ENCODE data around the gene LRRC74A. TPM values are rescaled to one million over a fixed set of nuclear protein-coding genes. Genes with fewer than 3 reads are reported as not detected.

Gene LRRC74A
- total and polyA plus RNA-seq, 10 donors, result 0.03 to 0.43 (median 0.16) TPM; not detected in 5

DNA sequence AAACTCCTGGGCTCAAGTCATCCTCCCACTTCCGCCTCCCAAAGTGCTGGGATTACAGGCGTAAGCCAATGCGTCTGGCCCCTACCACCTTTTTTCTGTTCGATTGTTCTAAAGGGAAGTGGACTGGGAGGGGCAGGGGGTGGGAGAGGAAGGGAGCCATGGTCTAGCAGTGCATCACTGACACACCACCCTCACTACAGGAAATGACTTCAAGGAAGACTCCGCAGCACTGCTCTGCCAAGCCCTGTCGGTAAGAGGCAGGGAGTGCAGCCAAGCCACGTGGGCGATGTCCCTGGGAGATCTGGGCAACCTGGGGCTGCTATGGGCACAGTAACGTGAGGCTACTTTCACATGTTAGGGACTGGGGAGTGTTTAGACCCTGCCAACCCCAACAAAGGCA lies 18.0 kb downstream of the LRRC74A start:
- H3K4me1 ChIP-seq, result peaks cover 0 to 26% (median 17%) of the 10 kb centered on the region in 6 donors
- peak; percentile 87 for DNase-seq
- TF ChIP-seq POLR2AphosphoS5 (IDR thresholded peaks at IDR 0.05) (peak; percentile 61 to 84 (median 84)), POLR2A (IDR thresholded peaks at IDR 0.05) (no peak)
- TF ChIP-seq, protein P1, sequence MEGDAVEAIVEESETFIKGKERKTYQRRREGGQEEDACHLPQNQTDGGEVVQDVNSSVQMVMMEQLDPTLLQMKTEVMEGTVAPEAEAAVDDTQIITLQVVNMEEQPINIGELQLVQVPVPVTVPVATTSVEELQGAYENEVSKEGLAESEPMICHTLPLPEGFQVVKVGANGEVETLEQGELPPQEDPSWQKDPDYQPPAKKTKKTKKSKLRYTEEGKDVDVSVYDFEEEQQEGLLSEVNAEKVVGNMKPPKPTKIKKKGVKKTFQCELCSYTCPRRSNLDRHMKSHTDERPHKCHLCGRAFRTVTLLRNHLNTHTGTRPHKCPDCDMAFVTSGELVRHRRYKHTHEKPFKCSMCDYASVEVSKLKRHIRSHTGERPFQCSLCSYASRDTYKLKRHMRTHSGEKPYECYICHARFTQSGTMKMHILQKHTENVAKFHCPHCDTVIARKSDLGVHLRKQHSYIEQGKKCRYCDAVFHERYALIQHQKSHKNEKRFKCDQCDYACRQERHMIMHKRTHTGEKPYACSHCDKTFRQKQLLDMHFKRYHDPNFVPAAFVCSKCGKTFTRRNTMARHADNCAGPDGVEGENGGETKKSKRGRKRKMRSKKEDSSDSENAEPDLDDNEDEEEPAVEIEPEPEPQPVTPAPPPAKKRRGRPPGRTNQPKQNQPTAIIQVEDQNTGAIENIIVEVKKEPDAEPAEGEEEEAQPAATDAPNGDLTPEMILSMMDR (IDR thresholded peaks at IDR 0.05 in 8 of 11, conservative IDR thresholded peaks at IDR 0.05 in 3 of 11), result peak; percentile 27 to 72 (median 51)
- no peaks in the 10 kb centered on the region for H3K36me3 ChIP-seq
- H3K9me3 ChIP-seq, result no peaks in the 10 kb centered on the region
- no peaks in the 10 kb centered on the region for H3K27me3 ChIP-seq (replicated peaks in 1 of 7)
- peak overlapping the region; percentile 42 to 80 (median 70) for H3K27ac ChIP-seq
- intact Hi-C loops (cut with DNase I; ENCODE audit: low total_unique reads), result no loop called here
- WGBS, 5 donors, result 35 to 43% (median 39%) methylated on average over 6 to 9 of the region's 9 CpGs
- H3K4me3 ChIP-seq, result no peak overlapping the region

DNA sequence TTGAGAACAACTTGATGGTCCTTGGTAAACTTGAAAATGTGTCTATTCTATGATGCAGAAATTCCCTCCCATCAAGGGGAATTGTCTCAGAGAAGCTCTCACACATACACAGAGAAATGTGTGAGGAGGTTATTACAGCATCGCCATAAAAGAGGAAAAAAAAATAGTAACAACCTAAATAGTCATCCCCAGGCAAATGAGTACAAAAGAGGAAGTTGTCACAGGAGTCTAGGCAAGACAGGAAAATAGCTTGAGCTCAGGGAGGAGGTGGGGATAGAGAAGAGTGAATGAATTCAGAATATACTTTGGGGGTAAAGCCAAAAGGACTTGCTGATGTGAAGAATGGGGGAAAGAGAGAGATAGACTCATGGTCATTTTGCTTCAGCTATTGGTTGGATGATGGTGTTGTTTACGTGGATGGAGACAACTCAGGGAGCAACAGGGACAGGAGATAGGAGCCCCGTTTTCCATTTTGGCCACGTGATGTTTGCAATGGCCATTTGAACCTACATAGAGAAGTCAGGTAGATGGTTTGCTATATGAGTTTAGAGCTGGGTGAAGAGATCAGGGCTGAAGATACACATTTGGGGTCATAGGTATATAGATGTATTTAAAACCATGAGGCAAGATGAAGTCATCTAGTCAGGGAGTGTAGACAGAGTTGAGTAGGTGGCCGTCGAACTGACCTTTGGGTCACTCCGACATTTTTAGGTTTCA lies 20.3 kb downstream of the LRRC74A start:
- no peak overlapping the region for H3K27ac ChIP-seq
- DNase-seq, result no peak
- intact Hi-C loops (cut with DNase I; ENCODE audit: low total_unique reads), result no loop called here
- no peak for TF ChIP-seq POLR2A (IDR thresholded peaks at IDR 0.05)
- TF ChIP-seq POLR2AphosphoS5 (IDR thresholded peaks at IDR 0.05), result no peak
- TF ChIP-seq, protein P1 (IDR thresholded peaks at IDR 0.05 in 8 of 11, conservative IDR thresholded peaks at IDR 0.05 in 3 of 11), result no peak
- peaks cover 0 to 26% (median 17%) of the 10 kb centered on the region in 6 donors for H3K4me1 ChIP-seq
- H3K4me3 ChIP-seq, result no peak overlapping the region
- H3K27me3 ChIP-seq (replicated peaks in 1 of 7), result no peaks in the 10 kb centered on the region
- no peaks in the 10 kb centered on the region for H3K36me3 ChIP-seq
- H3K9me3 ChIP-seq, result no peaks in the 10 kb centered on the region
- 72 to 77% (median 76%) methylated on average over 7 of the region's 7 CpGs for WGBS, 5 donors

DNA sequence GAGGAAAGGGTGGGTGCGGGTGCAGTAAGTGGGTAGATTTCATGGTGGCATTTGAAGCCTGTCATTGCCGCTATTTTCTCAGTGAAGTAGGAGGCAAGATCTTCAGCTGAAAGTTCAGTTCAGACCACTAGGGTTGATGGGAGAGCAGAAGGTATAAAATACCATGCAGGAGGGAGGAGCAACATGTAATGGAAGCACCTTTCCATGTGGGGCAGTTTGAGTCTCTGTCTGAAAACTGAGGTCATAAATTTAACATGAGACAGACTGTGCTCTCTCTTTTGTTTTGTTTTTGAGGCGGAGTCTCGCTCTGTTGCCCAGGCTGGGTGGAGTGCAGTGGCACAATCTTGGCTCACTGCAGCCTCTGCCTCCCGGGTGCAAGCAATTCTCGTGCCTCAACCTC lies 22.7 kb downstream of the LRRC74A start:
- TF ChIP-seq, protein P1 (IDR thresholded peaks at IDR 0.05 in 8 of 11, conservative IDR thresholded peaks at IDR 0.05 in 3 of 11), result no peak
- TF ChIP-seq POLR2AphosphoS5 (IDR thresholded peaks at IDR 0.05) (no peak), POLR2A (IDR thresholded peaks at IDR 0.05) (no peak)
- Histone ChIP-seq H3K27me3 (replicated peaks in 1 of 7) (no peaks in the 10 kb centered on the region), H3K36me3 (no peaks in the 10 kb centered on the region), H3K4me3 (no peak overlapping the region), H3K27ac (peak overlapping the region in 1 of 8 donors; percentile 9), H3K9me3 (no peaks in the 10 kb centered on the region), H3K4me1 (peaks cover 0 to 25% (median 14%) of the 10 kb centered on the region in 6 donors)
- WGBS, 5 donors, result 80 to 94% (median 89%) methylated on average over 6 of the region's 6 CpGs
- no peak for DNase-seq
- intact Hi-C loops (cut with DNase I; ENCODE audit: low total_unique reads), result no loop called here

DNA sequence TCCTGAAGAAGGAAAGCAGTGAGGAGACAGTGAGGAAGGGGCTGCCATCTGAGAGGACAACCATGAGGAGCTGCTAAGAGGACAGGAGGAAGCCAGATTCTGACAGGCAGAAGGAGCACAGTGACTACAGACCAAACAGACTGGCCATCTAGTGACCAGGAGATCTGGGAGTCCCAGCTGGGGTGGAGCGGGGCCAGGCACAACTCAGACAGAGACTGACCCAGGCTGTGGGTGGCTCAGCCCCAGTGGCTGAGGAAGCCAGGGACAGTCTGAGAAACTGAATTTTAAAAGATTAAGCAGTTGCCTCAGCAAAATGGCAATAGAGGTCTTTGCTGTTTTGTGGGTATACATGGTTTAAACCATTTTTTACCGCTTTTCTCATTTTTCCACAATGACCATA lies 28.9 kb downstream of the LRRC74A start:
- no peaks in the 10 kb centered on the region for H3K27me3 ChIP-seq (replicated peaks in 1 of 7)
- H3K4me1 ChIP-seq, result no peaks in the 10 kb centered on the region
- H3K27ac ChIP-seq, result no peak overlapping the region
- WGBS, 5 donors, result 92 to 97% (median 96%) methylated on average over 2 of the region's 2 CpGs
- DNase-seq, result no peak
- H3K9me3 ChIP-seq, result no peaks in the 10 kb centered on the region
- TF ChIP-seq, protein P1 (IDR thresholded peaks at IDR 0.05 in 8 of 11, conservative IDR thresholded peaks at IDR 0.05 in 3 of 11), result no peak
- TF ChIP-seq POLR2A (IDR thresholded peaks at IDR 0.05) (no peak), POLR2AphosphoS5 (IDR thresholded peaks at IDR 0.05) (no peak)
- intact Hi-C loops (cut with DNase I; ENCODE audit: low total_unique reads), result no loop called here
- no peak overlapping the region for H3K4me3 ChIP-seq
- H3K36me3 ChIP-seq, result no peaks in the 10 kb centered on the region

Measured in spleen (tissue), 11 donors.